NCI-H460 (cell line): Measurements from ENCODE around the gene DLD. TPM values are rescaled to one million over a fixed set of nuclear protein-coding genes. Genes with fewer than 3 reads are reported as not detected.
"Not testable (repeated sequence)": the region's sequence is repeated elsewhere in the genome, so short reads cannot be mapped to it uniquely, and the experiment has no call there.

Experiments used
- DNase-seq: peaks from one replicate; pipeline ENCODE4 v3.0.0-alpha.2; 2016; ENCODE audit warnings: low read depth; ENCODE audit errors: extremely low read depth
- polyA plus RNA-seq: library from polyadenylated mRNA; depleted of rRNA; stranded (reverse); fragments of >200 nt; gene quantifications from 2 replicates; pipeline ENCODE4 v1.2.3, GENCODE V29; 2014; cell fraction: nucleus; rRNA removed
- total RNA-seq: library from RNA; depleted of rRNA; stranded (reverse); fragments of >200 nt; shearing (Covaris generic); gene quantifications from 2 replicates; pipeline ENCODE4 v1.2.3, GENCODE V29; 2014; rRNA removed

The DLD gene
- 113 and 145 TPM in 2 replicates for total RNA-seq
- 846 and 847 TPM in 2 replicates for polyA plus RNA-seq

GRCh38 chr7:107890962-107891635 lies at the start of gene DLD:
Gene DLD (plus strand): TSS chr7:107891183. CDS start chr7:107891251, 68 bp downstream.
- peak; percentile 87 for DNase-seq

- DNase-seq, result no peak
Measured at GRCh38 chr7:107842213-107842612, 48.8 kb upstream of the DLD start.

GRCh38 chr7:107843184-107843583 lies 47.8 kb upstream of the DLD start:
- DNase-seq, result no peak

- DNase-seq, result no peak
Measured at GRCh38 chr7:107846324-107846723, 44.7 kb upstream of the DLD start.

GRCh38 chr7:107847168-107847835 lies 43.7 kb upstream of the DLD start:
- no peak for DNase-seq

- not testable (repeated sequence) for DNase-seq
Measured at GRCh38 chr7:107847836-107848175, 43.2 kb upstream of the DLD start.

GRCh38 chr7:107848211-107848610 lies 42.8 kb upstream of the DLD start:
- DNase-seq, result not testable (repeated sequence)

- no peak for DNase-seq
Measured at GRCh38 chr7:107850216-107850615, 40.8 kb upstream of the DLD start.

- DNase-seq, result no peak
Measured at GRCh38 chr7:107850643-107851042, 40.3 kb upstream of the DLD start.

GRCh38 chr7:107854454-107854853 lies 36.5 kb upstream of the DLD start:
- no peak for DNase-seq

GRCh38 chr7:107854989-107855388 lies 36.0 kb upstream of the DLD start:
- DNase-seq, result no peak

- no peak for DNase-seq
Measured at GRCh38 chr7:107856806-107857540, 34.0 kb upstream of the DLD start.

GRCh38 chr7:107857541-107857912 lies 33.5 kb upstream of the DLD start:
- DNase-seq, result no peak

GRCh38 chr7:107858280-107858679 lies 32.7 kb upstream of the DLD start:
- DNase-seq, result no peak

GRCh38 chr7:107860279-107860961 lies 30.6 kb upstream of the DLD start:
- DNase-seq, result no peak

GRCh38 chr7:107860981-107861652 lies 29.9 kb upstream of the DLD start:
- DNase-seq, result no peak

- DNase-seq, result no peak
Measured at GRCh38 chr7:107865956-107866775, 24.8 kb upstream of the DLD start.

- no peak for DNase-seq
Measured at GRCh38 chr7:107867858-107868466, 23.0 kb upstream of the DLD start.

- DNase-seq, result no peak
Measured at GRCh38 chr7:107870427-107871000, 20.5 kb upstream of the DLD start.
